GM18951 (cell line): Measurements from ENCODE around the gene GSDME.
"Not testable (repeated sequence)": the region's sequence is repeated elsewhere in the genome, so short reads cannot be mapped to it uniquely, and the experiment has no call there.

Source experiments
- POLR2A ChIP-seq: IDR thresholded peaks from 4 replicates; pipeline ENCODE4 v1.6.1; 2011; ENCODE audit warnings: mild to moderate bottlenecking; ENCODE audit not compliant: insufficient read length, insufficient read depth; ENCODE audit errors: extremely low read depth
- in situ Hi-C: fragments of 300-500 bp; cut with MboI; formaldehyde crosslinking; loops from one replicate; pipeline ENCODE4 v1.12.0; 2022; ENCODE audit warnings: low sequenced_read_pairs, mixed read lengths, inconsistent platforms; ENCODE audit not compliant: unreplicated experiment

GSDME gene

GRCh38 chr7:24743471-24743870 lies 13.8 kb downstream of the GSDME start:
- in situ Hi-C loops, result no loop called here
- no peak for TF ChIP-seq POLR2A

- in situ Hi-C loops, result no loop called here
- TF ChIP-seq POLR2A, result no peak
Observed at GRCh38 chr7:24742506-24743162, 14.6 kb downstream of the GSDME start.

- in situ Hi-C loops, result no loop called here
- TF ChIP-seq POLR2A, result no peak
Observed at GRCh38 chr7:24741679-24742505, 15.4 kb downstream of the GSDME start.

- no peak for TF ChIP-seq POLR2A
- in situ Hi-C loops, result no loop called here
Observed at GRCh38 chr7:24740871-24741270, 16.4 kb downstream of the GSDME start.

GRCh38 chr7:24739306-24739705 lies 18.0 kb downstream of the GSDME start:
- in situ Hi-C loops, result no loop called here
- no peak for TF ChIP-seq POLR2A

GRCh38 chr7:24738577-24738976 lies 18.7 kb downstream of the GSDME start:
- in situ Hi-C loops, result no loop called here
- no peak for TF ChIP-seq POLR2A

- TF ChIP-seq POLR2A, result no peak
- in situ Hi-C loops, result no loop called here
Observed at GRCh38 chr7:24737281-24737680, 20.0 kb downstream of the GSDME start.

GRCh38 chr7:24735594-24735993 lies 21.7 kb downstream of the GSDME start:
- in situ Hi-C loops, result not testable (repeated sequence)

- in situ Hi-C loops, result no loop called here
- TF ChIP-seq POLR2A, result no peak
Observed at GRCh38 chr7:24734306-24734705, 23.0 kb downstream of the GSDME start.

GRCh38 chr7:24733414-24734060 lies 23.7 kb downstream of the GSDME start:
- in situ Hi-C loops, result no loop called here
- no peak for TF ChIP-seq POLR2A

- no peak for TF ChIP-seq POLR2A
- in situ Hi-C loops, result no loop called here
Observed at GRCh38 chr7:24732646-24733413, 24.4 kb downstream of the GSDME start.

GRCh38 chr7:24731313-24731712 lies 26.0 kb downstream of the GSDME start:
- in situ Hi-C loops, result no loop called here
- TF ChIP-seq POLR2A, result no peak

- no peak for TF ChIP-seq POLR2A
- in situ Hi-C loops, result no loop called here
Observed at GRCh38 chr7:24730018-24730369, 27.3 kb downstream of the GSDME start.

GRCh38 chr7:24729365-24730017 lies 27.8 kb downstream of the GSDME start:
- no peak for TF ChIP-seq POLR2A
- in situ Hi-C loops, result no loop called here
